ENCODE measurements around the gene PPP1R14D. TPM values are rescaled to one million over a fixed set of nuclear protein-coding genes. Genes with fewer than 3 reads are reported as not detected.

Gene PPP1R14D
- total and polyA plus RNA-seq, 2 donors (not counting 3 experiments of a cell fraction or from before 2014, with no cell fraction given) = not detected

GRCh38 chr15:40766906-40767837 lies 61.3 kb downstream of the PPP1R14D start:
- intact Hi-C loops (cut with micrococcal nuclease) (no loop called here), dilution Hi-C loops (cut with MboI; ENCODE audit: extremely low pct_ligation_motif_present, low sequenced_read_pairs) (no loop called here)
- no peaks in the 10 kb centered on the region for H4K20me1 ChIP-seq (replicated peaks; ENCODE audit: control insufficient read depth, extremely low read depth, insufficient read depth, low read length)
- no peak overlapping the region for H3K4me2 ChIP-seq (ENCODE audit: insufficient read depth, low read length)
- no peak for DNase-seq (ENCODE audit: low read depth, low spot score)
- no peak for FAIRE-seq
- peaks cover 0 to 2% of the 10 kb centered on the region in 2 experiments for H3K36me3 ChIP-seq (ENCODE audit: control insufficient read depth in 2 of 2, extremely low read depth in 1 of 2, insufficient read depth in 2 of 2, low read length in 2 of 2)
- H2AFZ ChIP-seq (ENCODE audit: low read depth, low read length) = no peak overlapping the region
- no peak overlapping the region for H3K4me3 ChIP-seq (replicated peaks in 1 of 3; ENCODE audit: insufficient read depth in 1 of 3, low read depth in 1 of 3, low read length in 3 of 3)
- H3K79me2 ChIP-seq (ENCODE audit: control insufficient read depth, insufficient read depth, low read length) = no peaks in the 10 kb centered on the region
- H3K27me3 ChIP-seq (ENCODE audit: control insufficient read depth in 2 of 2, insufficient read depth in 2 of 2, low read length in 2 of 2) = no peaks in the 10 kb centered on the region
- ChIA-PET POLR2A (no interaction called here), CTCF (interaction anchor here (0.9 to 2.9 kb wide), 7 partner anchors 9 to 127 kb away, joined by 3 to 8 read pairs (median 5); partner anchors contain the start of genes RAD51 and VPS18)
- no TSS peak for BruUV-seq (replicated peaks)
- TF ChIP-seq POLR2A (IDR thresholded peaks at IDR 0.05; ENCODE audit: low read depth, low read length) = no peak
- TF ChIP-seq FOS (IDR thresholded peaks at IDR 0.05; ENCODE audit: borderline replicate concordance, insufficient read depth, low read length) = peak; percentile 10
- no peak overlapping the region for H3K9ac ChIP-seq (replicated peaks; ENCODE audit: extremely low read depth, insufficient read depth, low read length)
- H3K27ac ChIP-seq (ENCODE audit: insufficient read depth, low read depth, low read length) = no peak overlapping the region
- H3K4me1 ChIP-seq (ENCODE audit: control insufficient read depth, extremely low read depth, insufficient read depth, low read length) = peaks cover 43% of the 10 kb centered on the region
- H3K9me3 ChIP-seq (replicated peaks; ENCODE audit: control insufficient read depth, insufficient read depth, low read length) = no peaks in the 10 kb centered on the region
- no peaks in the 10 kb centered on the region for H3K9me1 ChIP-seq (replicated peaks; ENCODE audit: control insufficient read depth, extremely low read depth, insufficient read depth, low read length)

GRCh38 chr15:40766194-40766815 lies 62.2 kb downstream of the PPP1R14D start:
- Histone ChIP-seq H3K9ac (replicated peaks; ENCODE audit: extremely low read depth, insufficient read depth, low read length) (no peak overlapping the region), H3K9me3 (replicated peaks; ENCODE audit: control insufficient read depth, insufficient read depth, low read length) (no peaks in the 10 kb centered on the region), H3K27ac (ENCODE audit: insufficient read depth, low read depth, low read length) (no peak overlapping the region), H2AFZ (ENCODE audit: low read depth, low read length) (no peak overlapping the region), H3K4me2 (ENCODE audit: insufficient read depth, low read length) (no peak overlapping the region), H3K9me1 (replicated peaks; ENCODE audit: control insufficient read depth, extremely low read depth, insufficient read depth, low read length) (no peaks in the 10 kb centered on the region), H3K79me2 (ENCODE audit: control insufficient read depth, insufficient read depth, low read length) (no peaks in the 10 kb centered on the region), H3K36me3 (ENCODE audit: control insufficient read depth in 2 of 2, extremely low read depth in 1 of 2, insufficient read depth in 2 of 2, low read length in 2 of 2) (no peaks in the 10 kb centered on the region), H3K4me1 (ENCODE audit: control insufficient read depth, extremely low read depth, insufficient read depth, low read length) (peaks cover 43% of the 10 kb centered on the region), H3K4me3 (replicated peaks in 1 of 3; ENCODE audit: insufficient read depth in 1 of 3, low read depth in 1 of 3, low read length in 3 of 3) (no peak overlapping the region), H4K20me1 (replicated peaks; ENCODE audit: control insufficient read depth, extremely low read depth, insufficient read depth, low read length) (no peaks in the 10 kb centered on the region), H3K27me3 (ENCODE audit: control insufficient read depth in 2 of 2, insufficient read depth in 2 of 2, low read length in 2 of 2) (no peaks in the 10 kb centered on the region)
- dilution Hi-C loops (cut with MboI; ENCODE audit: extremely low pct_ligation_motif_present, low sequenced_read_pairs) = no loop called here
- POLR2A ChIA-PET = no interaction called here
- no TSS peak for BruUV-seq (replicated peaks)
- intact Hi-C loops (cut with micrococcal nuclease) = no loop called here
- DNase-seq (ENCODE audit: low read depth, low spot score) = no peak
- TF ChIP-seq FOS (IDR thresholded peaks at IDR 0.05; ENCODE audit: borderline replicate concordance, insufficient read depth, low read length) = no peak
- TF ChIP-seq MAX (IDR thresholded peaks at IDR 0.05; ENCODE audit: insufficient read depth, insufficient read length) = no peak
- FAIRE-seq = no peak
- CTCF ChIA-PET = interaction anchor here (0.9 to 2.9 kb wide), 7 partner anchors 10 to 128 kb away, joined by 3 to 10 read pairs (median 4); partner anchors contain the start of genes RAD51 and VPS18

Small RNAs within 50 kb of the gene (small RNA-seq; reads per million reads assigned to genes)
- gene AC025166.1 (ENCODE audit: insufficient read depth, insufficient read length, low read depth, low replicate concordance) = not detected

Other genes with a start within 250 kb of the PPP1R14D start
- gene KNL1, start 234.5 kb downstream of the PPP1R14D start, total RNA-seq = 31.8 and 33.8 TPM in 2 replicates
- gene KNL1, start 234.5 kb downstream of the PPP1R14D start, polyA plus RNA-seq = 3.7 and 4.0 TPM in 2 replicates
- gene RAD51, start 133.5 kb downstream of the PPP1R14D start, total RNA-seq = 29.7 and 30.9 TPM in 2 replicates
- gene RAD51, start 133.5 kb downstream of the PPP1R14D start, polyA plus RNA-seq = 10.5 and 11.1 TPM in 2 replicates
- gene RMDN3, start 73.5 kb downstream of the PPP1R14D start, total RNA-seq = 35.9 and 37.2 TPM in 2 replicates
- gene RMDN3, start 73.5 kb downstream of the PPP1R14D start, polyA plus RNA-seq = 17.6 and 20.1 TPM in 2 replicates
- gene GCHFR, start 64.6 kb downstream of the PPP1R14D start, total RNA-seq = 5.5 and 6.3 TPM in 2 replicates
- gene GCHFR, start 64.6 kb downstream of the PPP1R14D start, polyA plus RNA-seq = 14.2 and 17.0 TPM in 2 replicates
- gene C15orf62, start 58.7 kb downstream of the PPP1R14D start, total RNA-seq = 0.38 and 0.44 TPM in 2 replicates
- gene C15orf62, start 58.7 kb downstream of the PPP1R14D start, polyA plus RNA-seq = 0.12 and 0.16 TPM in 2 replicates
- 24.8 and 29.7 TPM in 2 replicates for gene ZFYVE19, start 21.6 kb downstream of the PPP1R14D start, total RNA-seq
- 47.2 and 55.4 TPM in 2 replicates for gene ZFYVE19, start 21.6 kb downstream of the PPP1R14D start, polyA plus RNA-seq
- gene DNAJC17, start 21.2 kb downstream of the PPP1R14D start, total RNA-seq = 42.6 and 46.4 TPM in 2 replicates
- 30.7 and 43.2 TPM in 2 replicates for gene DNAJC17, start 21.2 kb downstream of the PPP1R14D start, polyA plus RNA-seq
- gene SPINT1, start 15.3 kb upstream of the PPP1R14D start, total RNA-seq = 3.6 and 4.2 TPM in 2 replicates
- gene SPINT1, start 15.3 kb upstream of the PPP1R14D start, polyA plus RNA-seq = 4.1 and 4.9 TPM in 2 replicates
- gene RHOV, start 45.5 kb upstream of the PPP1R14D start, total RNA-seq = 0.18 and 0.20 TPM in 2 replicates
- gene RHOV, start 45.5 kb upstream of the PPP1R14D start, polyA plus RNA-seq = 0.15 and 0.19 TPM in 2 replicates
- gene VPS18, start 65.7 kb upstream of the PPP1R14D start, total RNA-seq = 32.8 and 33.3 TPM in 2 replicates
- 29.3 and 34.1 TPM in 2 replicates for gene VPS18, start 65.7 kb upstream of the PPP1R14D start, polyA plus RNA-seq
- gene DLL4, start 100.6 kb upstream of the PPP1R14D start, total RNA-seq = 55.2 and 75.8 TPM in 2 replicates
- gene DLL4, start 100.6 kb upstream of the PPP1R14D start, polyA plus RNA-seq = 25.5 and 57.8 TPM in 2 replicates
- gene CHAC1, start 124.8 kb upstream of the PPP1R14D start, total RNA-seq = 4.6 and 5.6 TPM in 2 replicates
- 18.9 and 25.7 TPM in 2 replicates for gene CHAC1, start 124.8 kb upstream of the PPP1R14D start, polyA plus RNA-seq

All from endothelial cell of umbilical vein (primary cell).